DND-41 (cell line): ENCODE results near the gene CSNK1E.

Experiments
- ATAC-seq: fragments of 200-7000 bp; cut with Tn5 transposase; 3 replicates; pipeline ENCODE4 v1.9.1; 2021; ENCODE audit warnings: low read depth; ENCODE audit not compliant: insufficient read depth
- DNase-seq: peaks from one replicate; pipeline ENCODE4 v3.0.0-alpha.2; 2020
- H2AFZ ChIP-seq: 2 replicates; pipeline ENCODE4 v1.6.0; 2012; ENCODE audit warnings: low read depth, low read length
- H3K27ac ChIP-seq: 2 replicates; pipeline ENCODE4 v1.5.1; 2012; ENCODE audit warnings: low read length, inconsistent platforms
- H3K27me3 ChIP-seq: fragments of 200-600 bp; sonication (generic); 2 replicates; pipeline ENCODE4 v1.6.0; 2012; ENCODE audit warnings: low read length, mild to moderate bottlenecking, inconsistent platforms; ENCODE audit not compliant: insufficient read depth, poor library complexity
- H3K36me3 ChIP-seq: 2 replicates; pipeline ENCODE4 v1.5.1; 2012; ENCODE audit warnings: low read length, inconsistent platforms; ENCODE audit not compliant: insufficient read depth
- H3K4me1 ChIP-seq: 2 replicates; pipeline ENCODE4 v1.5.1; 2012; ENCODE audit warnings: mild to moderate bottlenecking, low read length; ENCODE audit not compliant: insufficient read depth
- H3K4me2 ChIP-seq: 2 replicates; pipeline ENCODE4 v1.6.0; 2012; ENCODE audit warnings: mild to moderate bottlenecking, moderate library complexity, low read length, inconsistent platforms; ENCODE audit not compliant: insufficient read depth
- H3K4me3 ChIP-seq, 2 experiments: fragments of 200-600 bp in 1 of 2; shearing (Covaris generic) in 1 of 2; 2 replicates each; pipeline ENCODE4 v1.5.1; 2012 to 2016; ENCODE audit warnings: inconsistent platforms in 2 of 2, low read length in 2 of 2, mild to moderate bottlenecking in 2 of 2, low read depth in 1 of 2, moderate library complexity in 1 of 2
- H3K79me2 ChIP-seq: 2 replicates; pipeline ENCODE4 v1.6.0; 2012; ENCODE audit warnings: low read length, inconsistent platforms; ENCODE audit not compliant: insufficient read depth
- H3K9ac ChIP-seq: 2 replicates; pipeline ENCODE4 v1.6.0; 2012; ENCODE audit warnings: low read depth, mild to moderate bottlenecking, inconsistent platforms, low read length, moderate library complexity
- H3K9me3 ChIP-seq: 2 replicates; pipeline ENCODE4 v1.5.1; 2012; ENCODE audit warnings: low read length, moderate library complexity, mild to moderate bottlenecking, inconsistent platforms; ENCODE audit not compliant: insufficient read depth, severe bottlenecking
- H4K20me1 ChIP-seq: 2 replicates; pipeline ENCODE4 v1.6.0; 2012; ENCODE audit warnings: low read length; ENCODE audit not compliant: insufficient read depth
- CTCF ChIP-seq: IDR thresholded peaks from 2 replicates; pipeline ENCODE4 v1.5.1; 2012; ENCODE audit warnings: borderline replicate concordance, low read length, moderate library complexity, mild to moderate bottlenecking; ENCODE audit not compliant: poor library complexity, severe bottlenecking; ENCODE audit errors: extremely low read depth
- EZH2 ChIP-seq: IDR thresholded peaks from 3 replicates; pipeline ENCODE4 v1.6.1; 2012; ENCODE audit warnings: borderline replicate concordance, low read depth, mild to moderate bottlenecking, moderate library complexity, low read length, inconsistent platforms; ENCODE audit not compliant: severe bottlenecking

The CSNK1E gene

DNA sequence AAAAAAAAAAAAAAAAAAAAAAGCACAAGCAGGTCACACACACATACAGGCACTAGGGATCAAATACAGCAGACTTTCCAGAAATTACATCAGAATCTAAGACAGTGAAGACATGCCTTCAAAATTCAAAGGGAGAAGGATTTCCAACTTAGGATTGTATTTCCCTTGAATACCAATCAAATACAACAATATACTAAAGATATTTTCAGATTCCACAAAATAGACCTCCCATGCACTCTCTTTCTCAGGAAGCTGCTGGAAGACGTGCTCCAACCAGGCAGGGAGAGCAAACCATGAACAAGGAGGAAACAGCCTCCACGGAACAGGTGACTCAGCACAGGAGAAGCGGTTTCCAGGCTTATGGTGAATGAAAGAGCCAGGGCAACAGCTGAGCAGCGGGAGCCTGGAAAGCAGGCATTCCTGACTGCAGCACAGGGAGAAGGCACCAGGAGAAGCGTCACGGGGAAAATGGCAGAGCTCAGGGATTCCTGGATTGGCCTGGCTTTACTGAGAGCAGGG is 76.4 kb downstream of the CSNK1E start:
- Histone ChIP-seq H4K20me1 (no peaks in the 10 kb centered on the region; the same call in 1 of the 2 replicates), H3K9me3 (no peaks in the 10 kb centered on the region), H3K4me1 (no peaks in the 10 kb centered on the region), H3K36me3 (peaks cover 22% of the 10 kb centered on the region), H3K27me3 (no peaks in the 10 kb centered on the region), H3K4me3 (no peak overlapping the region), H3K9ac (no peak overlapping the region), H3K79me2 (no peaks in the 10 kb centered on the region), H3K27ac (no peak overlapping the region), H2AFZ (no peak overlapping the region), H3K4me2 (no peak overlapping the region)
- TF ChIP-seq CTCF (no peak), EZH2 (no peak)
- DNase-seq, result no peak
- no peak for ATAC-seq
